PFSK-1 (cell line): Measurements from ENCODE around the gene OR10A2.

ENCODE experiments used
- POLR2AphosphoS5 ChIP-seq: IDR thresholded peaks from 2 replicates; pipeline ENCODE4 v1.6.1; 2012; ENCODE audit warnings: low read depth, mild to moderate bottlenecking, control low read depth, low read length, moderate library complexity
- REST ChIP-seq, 2 experiments: IDR thresholded peaks; 2 replicates each; pipeline versions ENCODE4 v1.6.1 to v1.8.0; 2011 to 2012; ENCODE audit warnings: low read depth in 2 of 2, low read length in 2 of 2, control low read depth in 1 of 2, inconsistent platforms in 1 of 2, mild to moderate bottlenecking in 1 of 2, moderate library complexity in 1 of 2; ENCODE audit not compliant: insufficient read depth in 1 of 2

- TF ChIP-seq REST (IDR thresholded peaks at IDR 0.05; ENCODE audit: insufficient read depth in 1 of 2, low read depth in 2 of 2, low read length in 2 of 2) (no peak), POLR2AphosphoS5 (no peak)
Measured at GRCh38 chr11:6862961-6863360, at the start of gene OR10A2.
